AG10803 (cell line): ENCODE results near the gene MRAP.

Source experiments
- DNase-seq: peaks from one replicate; pipeline ENCODE4 v3.0.0; 2010; ENCODE audit warnings: low read depth
- H3K4me3 ChIP-seq: 2 replicates; pipeline ENCODE4 v1.5.1; 2011; ENCODE audit warnings: mild to moderate bottlenecking, low read length, control low read depth
- TF ChIP-seq, protein P1 (sequence below): conservative IDR thresholded peaks from 2 replicates; pipeline ENCODE4 v1.5.1; 2011; ENCODE audit warnings: mild to moderate bottlenecking, low read length, control low read depth, inconsistent platforms

MRAP gene

DNA sequence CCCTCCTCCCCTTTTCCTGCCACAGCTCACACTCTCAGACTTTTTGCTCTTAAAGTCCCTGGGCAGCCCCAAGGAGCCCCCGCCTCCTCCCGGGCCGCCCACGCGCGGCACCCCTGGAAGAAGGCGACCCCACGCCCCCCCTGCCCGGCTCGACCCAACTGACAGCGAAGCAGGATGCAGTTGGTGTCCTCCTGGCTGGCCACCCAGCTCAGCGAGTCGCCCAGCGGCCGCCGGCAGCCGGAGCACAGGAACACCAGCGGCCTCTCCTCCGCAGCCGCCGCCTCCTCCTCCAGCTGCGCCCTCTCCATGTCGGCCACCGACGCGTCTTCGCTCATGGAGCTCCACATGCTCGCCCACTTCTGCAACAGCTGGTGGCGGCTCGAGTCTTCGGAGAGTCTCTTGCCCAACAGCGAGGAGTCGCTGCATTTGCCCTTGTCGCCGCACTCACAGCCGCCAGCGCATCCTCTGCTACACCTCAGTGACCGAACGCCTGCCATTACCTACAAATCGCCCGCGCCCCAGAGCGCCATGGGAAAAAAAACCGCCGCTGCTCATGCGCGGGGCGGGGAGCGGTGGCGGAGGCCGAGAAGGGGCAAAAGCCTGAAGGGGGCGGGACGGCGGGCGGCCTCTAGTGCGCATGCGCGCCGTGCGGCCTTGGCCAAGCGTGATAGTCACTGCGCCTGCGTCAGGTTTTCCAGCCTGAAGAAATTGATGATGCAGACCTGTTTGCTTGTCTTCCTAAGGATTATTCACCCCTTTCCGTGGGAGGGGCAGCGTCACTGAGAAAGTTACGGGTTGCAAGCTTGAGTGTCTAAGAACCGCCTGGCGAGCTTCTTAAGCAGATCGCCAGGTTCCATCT lies 19.9 kb upstream of the MRAP start, which contains the start of gene MIS18A:
Gene MIS18A, minus strand, starts transcription at position 532 of the 859 bp plus-strand sequence. Its CDS starts 35 bp downstream, at position 497.
- peak; percentile 91 for DNase-seq
- H3K4me3 ChIP-seq = peak within 1 kb of the TSS; percentile 94
- TF ChIP-seq, protein P1, sequence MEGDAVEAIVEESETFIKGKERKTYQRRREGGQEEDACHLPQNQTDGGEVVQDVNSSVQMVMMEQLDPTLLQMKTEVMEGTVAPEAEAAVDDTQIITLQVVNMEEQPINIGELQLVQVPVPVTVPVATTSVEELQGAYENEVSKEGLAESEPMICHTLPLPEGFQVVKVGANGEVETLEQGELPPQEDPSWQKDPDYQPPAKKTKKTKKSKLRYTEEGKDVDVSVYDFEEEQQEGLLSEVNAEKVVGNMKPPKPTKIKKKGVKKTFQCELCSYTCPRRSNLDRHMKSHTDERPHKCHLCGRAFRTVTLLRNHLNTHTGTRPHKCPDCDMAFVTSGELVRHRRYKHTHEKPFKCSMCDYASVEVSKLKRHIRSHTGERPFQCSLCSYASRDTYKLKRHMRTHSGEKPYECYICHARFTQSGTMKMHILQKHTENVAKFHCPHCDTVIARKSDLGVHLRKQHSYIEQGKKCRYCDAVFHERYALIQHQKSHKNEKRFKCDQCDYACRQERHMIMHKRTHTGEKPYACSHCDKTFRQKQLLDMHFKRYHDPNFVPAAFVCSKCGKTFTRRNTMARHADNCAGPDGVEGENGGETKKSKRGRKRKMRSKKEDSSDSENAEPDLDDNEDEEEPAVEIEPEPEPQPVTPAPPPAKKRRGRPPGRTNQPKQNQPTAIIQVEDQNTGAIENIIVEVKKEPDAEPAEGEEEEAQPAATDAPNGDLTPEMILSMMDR = 0 out of 2 replicates have a peak, but pooled peaks have one; percentile 1

GRCh38 chr21:32279377-32279680 lies 19.3 kb upstream of the MRAP start:
- TF ChIP-seq, protein P1 = no peak
- H3K4me3 ChIP-seq = peak overlapping the region; percentile 94

DNA sequence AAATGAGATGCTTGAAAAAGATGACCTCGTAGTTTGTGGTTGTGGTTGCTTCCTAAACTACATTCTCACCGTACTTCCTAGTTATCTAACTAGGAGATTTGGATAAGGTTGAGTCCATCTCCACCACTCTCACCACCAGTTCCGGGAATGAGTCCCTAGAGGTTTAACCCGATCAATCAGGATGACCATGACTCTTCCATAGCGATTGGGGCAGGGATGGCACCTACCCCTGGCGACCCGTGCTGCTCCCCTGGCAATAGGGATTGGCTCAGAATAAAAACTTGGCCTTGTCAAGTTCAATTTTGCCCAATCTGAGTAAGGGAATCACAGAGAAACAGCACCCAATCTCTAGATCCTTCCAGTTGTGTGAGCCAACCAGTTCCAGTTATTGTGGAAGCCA lies 17.1 kb upstream of the MRAP start:
- H3K4me3 ChIP-seq = no peak overlapping the region
- no peak for DNase-seq
- TF ChIP-seq, protein P1 = no peak

More at GRCh38 chr21:32279377-32279680, 19.3 kb upstream of the MRAP start:
- no peak for DNase-seq

GRCh38 chr21:32282992-32283391 lies 15.7 kb upstream of the MRAP start:
- TF ChIP-seq, protein P1 = no peak
- no peak for DNase-seq
- no peak overlapping the region for H3K4me3 ChIP-seq

DNA sequence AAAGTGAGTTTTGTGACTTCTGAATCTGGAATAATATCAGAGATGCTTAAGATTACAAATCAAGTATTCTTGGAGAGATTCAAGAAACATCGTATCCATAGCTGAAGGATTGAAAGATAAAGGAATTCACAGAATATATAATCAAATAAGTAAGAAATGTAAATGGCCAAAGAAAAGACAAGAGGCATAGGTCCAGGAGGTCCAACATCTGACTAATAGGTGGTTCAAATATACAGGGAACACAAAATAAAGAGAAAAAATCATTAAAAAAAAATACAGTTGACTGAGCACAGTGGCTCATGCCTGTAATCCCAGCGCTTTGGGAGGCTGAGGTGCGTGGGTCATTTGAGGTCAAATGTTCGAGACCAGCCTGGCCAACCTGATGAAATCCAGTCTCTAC lies 13.2 kb upstream of the MRAP start:
- TF ChIP-seq, protein P1 = no peak
- no peak overlapping the region for H3K4me3 ChIP-seq

DNA sequence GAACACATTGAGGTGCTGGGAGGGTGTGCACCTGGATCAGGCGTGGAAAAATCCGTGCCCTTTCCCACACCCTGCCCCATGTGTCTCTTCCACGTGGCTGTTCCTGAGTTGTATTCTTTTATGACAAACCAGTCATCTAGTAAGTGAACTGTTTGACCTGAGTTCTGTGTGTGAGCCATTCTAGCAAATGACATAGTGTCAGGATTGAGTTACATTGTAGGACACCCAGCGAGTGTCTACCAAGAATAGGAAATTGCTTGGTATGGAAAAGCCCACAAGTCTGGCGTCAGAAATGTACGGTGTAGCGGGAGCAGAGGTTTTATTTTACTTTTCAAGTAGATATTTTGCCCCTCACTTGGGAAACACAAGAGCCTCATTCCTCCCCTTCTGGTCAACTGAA lies 1.2 kb upstream of the MRAP start:
- no peak overlapping the region for H3K4me3 ChIP-seq
- TF ChIP-seq, protein P1 = no peak
- no peak for DNase-seq

More for the DNA sequence above, 13.2 kb upstream of the MRAP start:
- DNase-seq = no peak

DNA sequence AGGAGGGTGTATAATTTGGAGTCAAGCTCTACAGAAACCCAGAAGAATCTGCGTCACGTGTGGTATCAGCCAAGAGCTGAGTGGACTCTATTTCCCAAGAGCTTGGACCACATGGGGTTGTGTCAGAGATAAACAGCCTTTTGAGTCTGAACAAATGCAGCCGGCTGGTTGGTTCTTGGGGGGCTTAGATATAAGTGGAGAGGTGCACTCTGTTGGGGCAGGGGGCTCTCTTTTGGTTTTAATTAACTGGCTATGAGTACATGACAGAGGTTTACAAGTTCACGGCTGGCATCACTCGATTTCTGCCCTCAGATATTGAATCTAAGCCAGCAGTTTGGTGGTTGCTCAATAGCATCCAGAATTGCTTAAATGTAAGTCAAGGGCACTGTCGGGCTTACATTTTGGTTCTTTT lies 501 bp upstream of the MRAP start:
- TF ChIP-seq, protein P1 = no peak
- H3K4me3 ChIP-seq = no peak overlapping the region
- peak; percentile 46 for DNase-seq
